HCT116 (cell line): ENCODE measurements around the gene ZNF555. TPM values are rescaled to one million over a fixed set of nuclear protein-coding genes. Genes with fewer than 3 reads are reported as not detected.

Source experiments
- ATAC-seq: fragments of 200-7000 bp; cut with Tn5 transposase; 2 replicates; pipeline ENCODE4 v1.9.1; 2020; ENCODE audit warnings: mild to moderate bottlenecking, moderate library complexity
- BruUV-seq: library from RNA; stranded (reverse); fragments of 400-500 nt; replicated peaks from 2 replicates; lab custom pipeline; 2021; lab: Mats Ljungman, UMichigan
- CTCF ChIA-PET: fragments of 300-600 bp; sonication (Branson Sonifier 250); formaldehyde crosslinking; loops from one replicate; lab custom pipeline; 2021; ENCODE audit warnings: antibody characterized with exemption; lab: Charles Lee
- POLR2A ChIA-PET: fragments of 300-600, 350-600 bp; sonication (Branson Sonifier 250); formaldehyde crosslinking; loops from one replicate; lab custom pipeline; 2021; ENCODE audit warnings: antibody characterized with exemption; lab: Charles Lee
- RAD21 ChIA-PET, 2 experiments: fragments of 300-600 bp; sonication (Branson Sonifier 250); formaldehyde crosslinking; loops; one replicate each; lab custom pipeline; 2023; ENCODE audit warnings: low total read pairs in 2 of 2; ENCODE audit not compliant: uncharacterized antibody in 2 of 2, unreplicated experiment in 2 of 2, low non-redundant PET in 1 of 2; lab: Charles Lee
- DNase-seq: peaks from one replicate; pipeline ENCODE4 v3.0.0-alpha.2; 2010; ENCODE audit warnings: low read depth, low spot score
- H2AFZ ChIP-seq: fragments of 200-600 bp; shearing (Covaris generic), sonication (generic); 2 replicates; pipeline ENCODE4 v1.6.1; 2017; ENCODE audit warnings: low read depth, mixed run types, mixed read lengths, antibody characterized with exemption, low read length; ENCODE audit not compliant: poor library complexity, severe bottlenecking
- H3K27ac ChIP-seq: 2 replicates; pipeline ENCODE4 v1.5.1; 2012; ENCODE audit warnings: low read depth, low read length
- H3K27me3 ChIP-seq: fragments of 200-600 bp; sonication (generic); 2 replicates; pipeline ENCODE4 v1.6.1; 2016; ENCODE audit warnings: mixed run types, low read length, mixed read lengths; ENCODE audit not compliant: insufficient read depth
- H3K36me3 ChIP-seq, 2 experiments: fragments of 200-500 bp in 1 of 2; fragments of 200-600 bp in 1 of 2; sonication (Bioruptor generic) in 1 of 2; sonication (generic) in 1 of 2; 2 replicates each; pipeline versions ENCODE4 v1.5.1 to v1.6.1; 2014 to 2016; ENCODE audit warnings: low read length in 2 of 2, inconsistent platforms in 1 of 2, mixed read lengths in 1 of 2, mixed run types in 1 of 2; ENCODE audit not compliant: insufficient read depth in 2 of 2, control insufficient read depth in 1 of 2
- H3K4me1 ChIP-seq, 2 experiments: fragments of 200-600 bp in 1 of 2; sonication (generic) in 1 of 2; 2 replicates each; pipeline versions ENCODE4 v1.5.1 to v1.6.1; 2012 to 2017; ENCODE audit warnings: low read length in 2 of 2, inconsistent platforms in 1 of 2, mild to moderate bottlenecking in 1 of 2, mixed read lengths in 1 of 2, mixed run types in 1 of 2, moderate library complexity in 1 of 2; ENCODE audit not compliant: insufficient read depth in 2 of 2, control insufficient read depth in 1 of 2
- H3K4me2 ChIP-seq: fragments of 200-600 bp; sonication (generic); 2 replicates; pipeline ENCODE4 v1.6.1; 2017; ENCODE audit warnings: mixed run types, low read length, mixed read lengths
- H3K4me3 ChIP-seq, 2 experiments: fragments of 200-600 bp in 1 of 2; sonication (generic) in 1 of 2; replicated peaks in 1 of 2; 2 replicates each; pipeline ENCODE4 v1.5.1; 2011 to 2016; ENCODE audit warnings: low read length in 2 of 2, control low read depth in 1 of 2, low read depth in 1 of 2, mild to moderate bottlenecking in 1 of 2, mixed read lengths in 1 of 2, mixed run types in 1 of 2
- H3K79me2 ChIP-seq: fragments of 200-600 bp; sonication (generic); 2 replicates; pipeline ENCODE4 v1.6.1; 2017; ENCODE audit warnings: mild to moderate bottlenecking, mixed run types, low read length, moderate library complexity, mixed read lengths; ENCODE audit not compliant: insufficient read depth
- H3K9ac ChIP-seq: fragments of 200-600 bp; sonication (generic); 2 replicates; pipeline ENCODE4 v1.6.1; 2016; ENCODE audit warnings: low read length, mixed read lengths
- H3K9me2 ChIP-seq: fragments of 200-600 bp; sonication (generic), shearing (Covaris generic); 2 replicates; pipeline ENCODE4 v1.6.1; 2017; ENCODE audit warnings: mixed run types, mild to moderate bottlenecking, moderate library complexity; ENCODE audit not compliant: insufficient read depth
- H3K9me3 ChIP-seq, 2 experiments: fragments of 200-500 bp in 1 of 2; fragments of 200-600 bp in 1 of 2; sonication (Bioruptor generic) in 1 of 2; sonication (generic) in 1 of 2; 2 replicates each; pipeline ENCODE4 v1.6.1; 2014 to 2017; ENCODE audit warnings: low read length in 2 of 2, mixed read lengths in 2 of 2, inconsistent platforms in 1 of 2, low read depth in 1 of 2, mild to moderate bottlenecking in 1 of 2, mixed run types in 1 of 2, moderate library complexity in 1 of 2; ENCODE audit not compliant: control insufficient read depth in 1 of 2, insufficient read depth in 1 of 2
- H4K20me1 ChIP-seq: fragments of 200-600 bp; sonication (generic), shearing (Covaris generic); 2 replicates; pipeline ENCODE4 v1.6.1; 2017; ENCODE audit warnings: mixed run types, mild to moderate bottlenecking, moderate library complexity; ENCODE audit not compliant: insufficient read depth
- ATF3 ChIP-seq: IDR thresholded peaks from 2 replicates; pipeline ENCODE4 v1.6.1; 2012
- CBX3 ChIP-seq: IDR thresholded peaks from 2 replicates; pipeline ENCODE4 v1.6.1; 2012; ENCODE audit warnings: low read depth
- CEBPB ChIP-seq: IDR thresholded peaks from 2 replicates; pipeline ENCODE4 v1.6.1; 2012; ENCODE audit warnings: low read depth
- CTCF ChIP-seq, 3 experiments: fragments of 200-600 bp in 1 of 3; sonication (generic) in 1 of 3; IDR thresholded peaks in 2 of 3; conservative IDR thresholded peaks in 1 of 3; 2 replicates each; pipeline ENCODE4 v1.5.1; 2012 to 2017; ENCODE audit warnings: low read depth in 2 of 3, low read length in 2 of 3, antibody characterized with exemption in 1 of 3, borderline replicate concordance in 1 of 3, control low read depth in 1 of 3, mild to moderate bottlenecking in 1 of 3, mixed read lengths in 1 of 3, mixed run types in 1 of 3, moderate library complexity in 1 of 3; ENCODE audit not compliant: insufficient read depth in 1 of 3
- EGR1 ChIP-seq: IDR thresholded peaks from 2 replicates; pipeline ENCODE4 v1.6.1; 2012; ENCODE audit warnings: low read depth
- ELF1 ChIP-seq: IDR thresholded peaks from 2 replicates; pipeline ENCODE4 v1.6.1; 2012; ENCODE audit warnings: low read depth, borderline replicate concordance
- EZH2 ChIP-seq: fragments of 200-600 bp; sonication (generic); IDR thresholded peaks from 2 replicates; pipeline ENCODE4 v1.6.1; 2017; ENCODE audit warnings: antibody characterized with exemption, mixed run types
- EZH2phosphoT487 ChIP-seq: fragments of 200-600 bp; IDR thresholded peaks from 2 replicates; pipeline ENCODE4 v1.6.1; 2018; ENCODE audit warnings: antibody characterized with exemption, borderline replicate concordance
- JUND ChIP-seq: IDR thresholded peaks from 2 replicates; pipeline ENCODE4 v1.6.1; 2012
- MAX ChIP-seq: IDR thresholded peaks from 2 replicates; pipeline ENCODE4 v1.6.1; 2012
- POLR2AphosphoS5 ChIP-seq: IDR thresholded peaks from 2 replicates; pipeline ENCODE4 v1.6.1; 2011; ENCODE audit warnings: mild to moderate bottlenecking, low read depth, low read length, moderate library complexity
- REST ChIP-seq: IDR thresholded peaks from 2 replicates; pipeline ENCODE4 v1.6.1; 2012; ENCODE audit warnings: low read depth
- TCF7L2 ChIP-seq: IDR thresholded peaks from 2 replicates; pipeline ENCODE4 v1.7.0; 2011; ENCODE audit warnings: borderline replicate concordance, inconsistent platforms; ENCODE audit not compliant: insufficient read depth, insufficient read length; ENCODE audit errors: extremely low read depth
- YY1 ChIP-seq: IDR thresholded peaks from 2 replicates; pipeline ENCODE4 v1.6.1; 2011; ENCODE audit warnings: low read length, low read depth, moderate library complexity, mild to moderate bottlenecking; ENCODE audit not compliant: insufficient replicate concordance; ENCODE audit errors: extremely low read depth
- ZNF274 ChIP-seq: fragments of 200-500 bp; sonication (Bioruptor generic); IDR thresholded peaks from 2 replicates; pipeline ENCODE4 v1.6.1; 2014; ENCODE audit warnings: mild to moderate bottlenecking, low read depth, low read length, inconsistent platforms
- intact Hi-C: fragments of 100-400 bp; cut with micrococcal nuclease; formaldehyde crosslinking; loops from 2 replicates; pipeline ENCODE4 v1.10.0; 2022
- total RNA-seq: library from RNA; stranded (reverse); gene quantifications from one replicate; pipeline ENCODE4 v1.2.1, GENCODE V29; 2021; ENCODE audit not compliant: unreplicated experiment

The ZNF555 gene
- total RNA-seq, 1 experiment from 2014 or later = 4.5 TPM

GRCh38 chr19:2815191-2815614 lies 26.1 kb upstream of the ZNF555 start:
- peaks cover 6 to 15% of the 10 kb centered on the region in 2 experiments for H3K4me1 ChIP-seq
- intact Hi-C loops = no loop called here
- peaks cover 2 to 8% of the 10 kb centered on the region in 2 experiments; a peak in 3 of 4 replicates for H3K36me3 ChIP-seq
- no peaks in the 10 kb centered on the region for H3K27me3 ChIP-seq
- POLR2A ChIA-PET = no interaction called here
- no peaks in the 10 kb centered on the region for H3K9me3 ChIP-seq
- H4K20me1 ChIP-seq = no peaks in the 10 kb centered on the region
- TF ChIP-seq JUND = no peak
- TF ChIP-seq REST = no peak
- no peak for TF ChIP-seq EZH2
- no peak for TF ChIP-seq CTCF (IDR thresholded peaks at IDR 0.05 in 2 of 3, conservative IDR thresholded peaks at IDR 0.05 in 1 of 3; ENCODE audit: borderline replicate concordance in 1 of 3, insufficient read depth in 1 of 3, low read depth in 2 of 3, low read length in 2 of 3)
- no peak for TF ChIP-seq ATF3
- no peak for TF ChIP-seq EGR1
- no peak for TF ChIP-seq EZH2phosphoT487
- TF ChIP-seq ELF1 = no peak
- no peak for TF ChIP-seq YY1
- no peak for TF ChIP-seq MAX
- TF ChIP-seq TCF7L2 = no peak
- TF ChIP-seq POLR2AphosphoS5 = no peak
- no peak for TF ChIP-seq CEBPB
- no peak for TF ChIP-seq ZNF274
- no peak for TF ChIP-seq CBX3
- H3K4me2 ChIP-seq = no peak overlapping the region
- H3K27ac ChIP-seq = no peak overlapping the region
- ATAC-seq (no peak), DNase-seq (no peak)
- 0 out of 2 replicates have a peak, but pooled peaks cover 2% of the 10 kb centered on the region for H3K79me2 ChIP-seq
- H2AFZ ChIP-seq = no peak overlapping the region
- no peak overlapping the region for H3K4me3 ChIP-seq
- no peak overlapping the region for H3K9ac ChIP-seq
- BruUV-seq = no TSS peak
- RAD21 ChIA-PET = no interaction called here
- no peaks in the 10 kb centered on the region for H3K9me2 ChIP-seq
- CTCF ChIA-PET = no interaction called here
